IMR-90 (cell line): ENCODE measurements around the gene UGT1A3. TPM values are rescaled to one million over a fixed set of nuclear protein-coding genes. Genes with fewer than 3 reads are reported as not detected.

Experiments
- ATAC-seq: fragments of 200-7000 bp; cut with Tn5 transposase; 2 replicates; pipeline ENCODE4 v1.9.1; 2020; ENCODE audit warnings: low read depth, mild to moderate bottlenecking, moderate library complexity
- BruUV-seq: library from RNA; stranded (reverse); fragments of 400-500 nt; replicated peaks from 2 replicates; lab custom pipeline; 2021; lab: Mats Ljungman, UMichigan
- CTCF ChIA-PET: fragments of 300-600 bp; formaldehyde crosslinking; extraction: SDS; loops from one replicate; lab custom pipeline; 2021; ENCODE audit warnings: antibody characterized with exemption; lab: Yijun Ruan, JAX
- POLR2A ChIA-PET: fragments of 300-600 bp; sonication (Branson Sonifier 250); formaldehyde crosslinking; loops from one replicate; lab custom pipeline; 2022; ENCODE audit warnings: antibody characterized with exemption; ENCODE audit not compliant: unreplicated experiment; lab: Charles Lee
- DNase-seq: peaks from one replicate; pipeline ENCODE4 v3.0.0; 2013
- H2AFZ ChIP-seq: replicated peaks from 2 replicates; pipeline ENCODE3; 2013; ENCODE audit warnings: low read length, mild to moderate bottlenecking; ENCODE audit not compliant: poor library complexity
- H2AK5ac ChIP-seq: 2 replicates; pipeline ENCODE4 v1.6.1; 2013; ENCODE audit warnings: low read depth, low read length, inconsistent platforms
- H2AK9ac ChIP-seq: replicated peaks from 2 replicates; pipeline ENCODE3; 2013; ENCODE audit warnings: mild to moderate bottlenecking, low read depth, low read length, moderate library complexity; ENCODE audit not compliant: poor library complexity
- H2BK120ac ChIP-seq: 2 replicates; pipeline ENCODE4 v1.6.1; 2013; ENCODE audit warnings: low read depth, low read length, inconsistent platforms
- H2BK15ac ChIP-seq: 3 replicates; pipeline ENCODE4 v1.6.1; 2013; ENCODE audit warnings: low read depth, low read length, inconsistent platforms
- H2BK20ac ChIP-seq: 2 replicates; pipeline ENCODE4 v1.6.1; 2013; ENCODE audit warnings: low read depth, mild to moderate bottlenecking, inconsistent platforms, low read length, moderate library complexity
- H2BK5ac ChIP-seq: 2 replicates; pipeline ENCODE4 v1.6.1; 2013; ENCODE audit warnings: mild to moderate bottlenecking, low read depth, low read length, inconsistent platforms; ENCODE audit not compliant: poor library complexity, severe bottlenecking
- H3K14ac ChIP-seq: replicated peaks from 2 replicates; pipeline ENCODE4 v1.6.1; 2013; ENCODE audit warnings: low read depth, low read length, inconsistent platforms
- H3K18ac ChIP-seq: 2 replicates; pipeline ENCODE4 v1.6.1; 2013; ENCODE audit warnings: low read depth, low read length, control low read depth
- H3K23ac ChIP-seq: 2 replicates; pipeline ENCODE4 v1.6.1; 2013; ENCODE audit warnings: low read depth, low read length, inconsistent platforms
- H3K27ac ChIP-seq: 2 replicates; pipeline ENCODE4 v1.5.1; 2013; ENCODE audit warnings: mild to moderate bottlenecking, control low read depth, low read length; ENCODE audit not compliant: insufficient read depth
- H3K27me3 ChIP-seq: 2 replicates; pipeline ENCODE4 v1.6.1; 2013; ENCODE audit warnings: low read length; ENCODE audit not compliant: control insufficient read depth, insufficient read depth
- H3K36me3 ChIP-seq: 2 replicates; pipeline ENCODE4 v1.6.1; 2013; ENCODE audit warnings: low read length, mixed read lengths; ENCODE audit not compliant: control insufficient read depth, insufficient read depth
- H3K4ac ChIP-seq: 2 replicates; pipeline ENCODE4 v1.6.1; 2013; ENCODE audit warnings: low read depth, low read length, inconsistent platforms
- H3K4me1 ChIP-seq: 2 replicates; pipeline ENCODE4 v1.6.1; 2013; ENCODE audit warnings: low read length, mixed read lengths; ENCODE audit not compliant: control insufficient read depth, insufficient read depth
- H3K4me2 ChIP-seq: 2 replicates; pipeline ENCODE4 v1.6.1; 2013; ENCODE audit warnings: low read depth, mild to moderate bottlenecking, control low read depth, low read length, moderate library complexity
- H3K4me3 ChIP-seq: 2 replicates; pipeline ENCODE4 v1.5.1; 2013; ENCODE audit warnings: low read depth, mild to moderate bottlenecking, control low read depth, low read length, moderate library complexity; ENCODE audit not compliant: insufficient read depth
- H3K56ac ChIP-seq: 2 replicates; pipeline ENCODE4 v1.6.1; 2013; ENCODE audit warnings: low read length, inconsistent platforms; ENCODE audit not compliant: insufficient read depth; ENCODE audit errors: extremely low read depth
- H3K79me1 ChIP-seq, 2 experiments: 2 replicates each; pipeline ENCODE4 v1.6.1; 2013; ENCODE audit warnings: low read length in 2 of 2, inconsistent platforms in 1 of 2, low read depth in 1 of 2
- H3K9ac ChIP-seq: 2 replicates; pipeline ENCODE4 v1.6.1; 2013; ENCODE audit warnings: low read depth, low read length, control low read depth
- H3K9me1 ChIP-seq: 2 replicates; pipeline ENCODE4 v1.6.1; 2013; ENCODE audit warnings: low read length, inconsistent platforms; ENCODE audit not compliant: insufficient read depth
- H3K9me3 ChIP-seq: 2 replicates; pipeline ENCODE4 v1.6.1; 2013; ENCODE audit warnings: low read length; ENCODE audit not compliant: control insufficient read depth, insufficient read depth
- H4K20me1 ChIP-seq: 2 replicates; pipeline ENCODE4 v1.6.1; 2013; ENCODE audit warnings: low read length, inconsistent platforms; ENCODE audit not compliant: insufficient read depth
- H4K5ac ChIP-seq: 2 replicates; pipeline ENCODE4 v1.6.1; 2013; ENCODE audit warnings: mild to moderate bottlenecking, low read depth, low read length, control low read depth
- H4K8ac ChIP-seq, 2 experiments: 2 replicates each; pipeline ENCODE4 v1.6.1; 2013; ENCODE audit warnings: low read depth in 2 of 2, low read length in 2 of 2, control low read depth in 1 of 2, inconsistent platforms in 1 of 2
- H4K91ac ChIP-seq: 2 replicates; pipeline ENCODE4 v1.6.1; 2013; ENCODE audit warnings: low read depth, low read length, inconsistent platforms; ENCODE audit not compliant: insufficient read depth
- CEBPB ChIP-seq: IDR thresholded peaks from 2 replicates; pipeline ENCODE4 v1.6.1; 2012; ENCODE audit warnings: low read depth, low read length, improper control_type of control experiment
- CHD1 ChIP-seq: IDR thresholded peaks from 2 replicates; pipeline ENCODE4 v1.6.1; 2012; ENCODE audit warnings: low read depth, low read length, improper control_type of control experiment
- POLR2A ChIP-seq: IDR thresholded peaks from 2 replicates; pipeline ENCODE4 v1.6.1; 2012; ENCODE audit warnings: mild to moderate bottlenecking, low read depth, low read length
- RAD21 ChIP-seq: IDR thresholded peaks from 2 replicates; pipeline ENCODE4 v1.6.1; 2012; ENCODE audit warnings: low read length, improper control_type of control experiment
- RCOR1 ChIP-seq: IDR thresholded peaks from 2 replicates; pipeline ENCODE4 v1.6.1; 2012; ENCODE audit warnings: mild to moderate bottlenecking, low read length, improper control_type of control experiment; ENCODE audit not compliant: insufficient replicate concordance
- USF2 ChIP-seq: fragments of 150-350 bp; IDR thresholded peaks from 2 replicates; pipeline ENCODE4 v1.6.1; 2017; ENCODE audit warnings: mild to moderate bottlenecking, antibody characterized with exemption, low read length, low read depth
- WGBS, 2 experiments: methylation state at CpG; one replicate each; pipeline versions ENCODE4 v1.1.5 to v1.1.7; 2013; ENCODE audit warnings: missing lambda C conversion rate in 2 of 2; ENCODE audit not compliant: insufficient read length in 1 of 2; ENCODE audit errors: extremely low coverage in 2 of 2; 5-methylcytosine and 5-hydroxymethylcytosine counted together
- dilution Hi-C: fragments of 300-500 bp; cut with HindIII; formaldehyde crosslinking; loops from one replicate; pipeline ENCODE4 v1.14.3; 2018; ENCODE audit warnings: low sequenced_read_pairs; ENCODE audit not compliant: unreplicated experiment
- in situ Hi-C: fragments of 300-500 bp; cut with MboI; formaldehyde crosslinking; loops from 3 replicates; pipeline ENCODE4 v1.14.3; 2019; ENCODE audit warnings: low sequenced_read_pairs, inconsistent platforms, mixed read lengths
- intact Hi-C: fragments of 100-400 bp; cut with micrococcal nuclease; formaldehyde crosslinking; loops from 2 replicates; pipeline ENCODE4 v1.10.0; 2022
- polyA plus RNA-seq, 3 experiments: library from polyadenylated mRNA; depleted of rRNA; stranded (reverse); fragments of >200 nt; gene quantifications; 2 replicates each; pipeline ENCODE4 v1.2.3, GENCODE V29; 2012; ENCODE audit warnings: low replicate concordance in 1 of 3
- total RNA-seq: library from RNA; depleted of rRNA; stranded (reverse); fragments of >200 nt; gene quantifications from 2 replicates; pipeline ENCODE4 v1.2.3, GENCODE V29; 2012
- TF ChIP-seq, protein P1 (sequence below): conservative IDR thresholded peaks from 2 replicates; pipeline ENCODE4 v1.5.1; 2012; ENCODE audit warnings: mild to moderate bottlenecking, low read depth, low read length, improper control_type of control experiment

UGT1A3 gene
- total and polyA plus RNA-seq, 2 of the 4 experiments (the other 2 are of a cell fraction): not detected

GRCh38 chr2:233789554-233789953, 60.7 kb downstream of the UGT1A3 start:
- Histone ChIP-seq H2BK15ac (no peak overlapping the region), H3K4me1 (no peaks in the 10 kb centered on the region), H3K4me2 (no peak overlapping the region), H3K4ac (no peak overlapping the region), H4K91ac (no peak overlapping the region), H3K14ac (no peak overlapping the region), H2AFZ (peak overlapping the region; percentile 4), H4K5ac (no peak overlapping the region), H4K20me1 (no peaks in the 10 kb centered on the region), H4K8ac (no peak overlapping the region), H3K79me1 (no peaks in the 10 kb centered on the region), H3K9me1 (no peaks in the 10 kb centered on the region), H3K4me3 (no peak overlapping the region), H3K23ac (no peak overlapping the region), H3K36me3 (no peaks in the 10 kb centered on the region), H2AK9ac (no peak overlapping the region), H2AK5ac (no peak overlapping the region), H2BK20ac (no peak overlapping the region), H2BK120ac (no peak overlapping the region), H3K27ac (no peak overlapping the region), H3K9ac (no peak overlapping the region), H3K56ac (no peak overlapping the region), H2BK5ac (no peak overlapping the region), H3K18ac (no peak overlapping the region), H3K27me3 (peaks cover 3% of the 10 kb centered on the region), H3K9me3 (no peaks in the 10 kb centered on the region)
- 73% methylated on average over 6 of the region's 7 CpGs; no CpG with 5 or more reads in 1 of the 2 experiments for WGBS, 2 experiments
- in situ Hi-C loops (no loop called here), intact Hi-C loops (no loop called here), dilution Hi-C loops (no loop called here)
- BruUV-seq: no TSS peak
- TF ChIP-seq, protein P1, sequence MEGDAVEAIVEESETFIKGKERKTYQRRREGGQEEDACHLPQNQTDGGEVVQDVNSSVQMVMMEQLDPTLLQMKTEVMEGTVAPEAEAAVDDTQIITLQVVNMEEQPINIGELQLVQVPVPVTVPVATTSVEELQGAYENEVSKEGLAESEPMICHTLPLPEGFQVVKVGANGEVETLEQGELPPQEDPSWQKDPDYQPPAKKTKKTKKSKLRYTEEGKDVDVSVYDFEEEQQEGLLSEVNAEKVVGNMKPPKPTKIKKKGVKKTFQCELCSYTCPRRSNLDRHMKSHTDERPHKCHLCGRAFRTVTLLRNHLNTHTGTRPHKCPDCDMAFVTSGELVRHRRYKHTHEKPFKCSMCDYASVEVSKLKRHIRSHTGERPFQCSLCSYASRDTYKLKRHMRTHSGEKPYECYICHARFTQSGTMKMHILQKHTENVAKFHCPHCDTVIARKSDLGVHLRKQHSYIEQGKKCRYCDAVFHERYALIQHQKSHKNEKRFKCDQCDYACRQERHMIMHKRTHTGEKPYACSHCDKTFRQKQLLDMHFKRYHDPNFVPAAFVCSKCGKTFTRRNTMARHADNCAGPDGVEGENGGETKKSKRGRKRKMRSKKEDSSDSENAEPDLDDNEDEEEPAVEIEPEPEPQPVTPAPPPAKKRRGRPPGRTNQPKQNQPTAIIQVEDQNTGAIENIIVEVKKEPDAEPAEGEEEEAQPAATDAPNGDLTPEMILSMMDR: no peak
- TF ChIP-seq RAD21 (no peak), POLR2A (no peak), CHD1 (no peak), USF2 (no peak), CEBPB (no peak), RCOR1 (no peak)
- ChIA-PET POLR2A (no interaction called here), CTCF (no interaction called here)
- ATAC-seq (no peak), DNase-seq (no peak)
